CD14-positive monocyte (primary cell): Measurements from ENCODE around the gene FAM20C. TPM values are rescaled to one million over a fixed set of nuclear protein-coding genes. Genes with fewer than 3 reads are reported as not detected.

Experiments
- DNase-seq, 3 donors: peaks; one replicate each; pipeline ENCODE4 v3.0.0-alpha.2; 2011 to 2022
- H2AFZ ChIP-seq: 2 replicates; pipeline ENCODE4 v1.6.0; 2012; ENCODE audit warnings: mild to moderate bottlenecking, low read depth, low read length, inconsistent platforms; ENCODE audit not compliant: insufficient read depth, poor library complexity, severe bottlenecking
- H3K27ac ChIP-seq, 2 donors: 1 replicate in 1 of 2; 2 replicates in 1 of 2; pipeline ENCODE4 v1.5.1; 2012 to 2013; ENCODE audit warnings: low read length in 2 of 2, control low read depth in 1 of 2, inconsistent platforms in 1 of 2, low read depth in 1 of 2, mild to moderate bottlenecking in 1 of 2
- H3K27me3 ChIP-seq, 2 donors: one replicate each; pipeline versions ENCODE4 v1.6.0 to v1.6.1; 2011 to 2013; ENCODE audit warnings: low read length in 2 of 2; ENCODE audit not compliant: control insufficient read depth in 2 of 2, insufficient read depth in 2 of 2
- H3K36me3 ChIP-seq, 2 donors: replicated peaks in 1 of 2; 1 replicate in 1 of 2; 2 replicates in 1 of 2; pipeline versions ENCODE4 v1.5.1 to v1.6.1; 2012 to 2013; ENCODE audit warnings: low read length in 2 of 2, control low read depth in 1 of 2, inconsistent platforms in 1 of 2, mild to moderate bottlenecking in 1 of 2; ENCODE audit not compliant: insufficient read depth in 2 of 2, control insufficient read depth in 1 of 2
- H3K4me1 ChIP-seq, 2 donors: 1 replicate in 1 of 2; 2 replicates in 1 of 2; pipeline versions ENCODE4 v1.5.1 to v1.6.1; 2012 to 2013; ENCODE audit warnings: low read length in 2 of 2, control low read depth in 1 of 2, inconsistent platforms in 1 of 2, mild to moderate bottlenecking in 1 of 2, moderate library complexity in 1 of 2; ENCODE audit not compliant: insufficient read depth in 2 of 2, control insufficient read depth in 1 of 2
- H3K4me2 ChIP-seq: replicated peaks from 2 replicates; pipeline ENCODE3; 2012; ENCODE audit warnings: low read length, moderate library complexity, mild to moderate bottlenecking; ENCODE audit not compliant: poor library complexity, severe bottlenecking; ENCODE audit errors: extremely low read depth
- H3K4me3 ChIP-seq, 3 experiments: fragments of 200-600 bp in 1 of 3; sonication (generic) in 1 of 3; replicated peaks in 1 of 3; 1 replicate in 2 of 3; 2 replicates in 1 of 3; pipeline ENCODE4 v1.5.1; 2011 to 2013; ENCODE audit warnings: low read length in 3 of 3, mild to moderate bottlenecking in 3 of 3, control low read depth in 2 of 3, low read depth in 2 of 3, inconsistent platforms in 1 of 3, moderate library complexity in 1 of 3
- H3K79me2 ChIP-seq: 2 replicates; pipeline ENCODE4 v1.6.0; 2012; ENCODE audit warnings: mild to moderate bottlenecking, control low read depth, inconsistent platforms, low read length, moderate library complexity; ENCODE audit not compliant: insufficient read depth
- H3K9ac ChIP-seq: 2 replicates; pipeline ENCODE4 v1.6.0; 2017; ENCODE audit warnings: low read length, mild to moderate bottlenecking; ENCODE audit not compliant: insufficient read depth, poor library complexity, severe bottlenecking
- H3K9me3 ChIP-seq, 2 donors: replicated peaks in 1 of 2; 1 replicate in 1 of 2; 2 replicates in 1 of 2; pipeline versions ENCODE4 v1.5.1 to v1.6.1; 2012 to 2013; ENCODE audit warnings: low read length in 2 of 2, control low read depth in 1 of 2; ENCODE audit not compliant: control insufficient read depth in 1 of 2, insufficient read depth in 1 of 2
- H4K20me1 ChIP-seq: 2 replicates; pipeline ENCODE4 v1.6.0; 2012; ENCODE audit warnings: mild to moderate bottlenecking, low read length, control low read depth, moderate library complexity; ENCODE audit not compliant: insufficient read depth
- H3K27ac Mint-ChIP-seq, 7 donors: one replicate each; pipeline ENCODE4 v1.8.0; 2020; ENCODE audit warnings: mild to moderate bottlenecking in 7 of 7, mixed read lengths in 7 of 7, moderate library complexity in 6 of 7, inconsistent platforms in 2 of 7
- H3K27me3 Mint-ChIP-seq, 3 donors: one replicate each; pipeline ENCODE4 v1.8.0; 2021 to 2022; ENCODE audit warnings: low read depth in 3 of 3, mild to moderate bottlenecking in 3 of 3, mixed read lengths in 3 of 3, moderate library complexity in 3 of 3, inconsistent platforms in 1 of 3
- H3K36me3 Mint-ChIP-seq, 2 donors: one replicate each; pipeline ENCODE4 v1.8.0; 2020; ENCODE audit warnings: mixed read lengths in 2 of 2, inconsistent platforms in 1 of 2, mild to moderate bottlenecking in 1 of 2
- H3K4me1 Mint-ChIP-seq: one replicate; pipeline ENCODE4 v1.8.0; 2020; ENCODE audit warnings: mild to moderate bottlenecking, mixed read lengths
- H3K4me3 Mint-ChIP-seq, 2 donors: one replicate each; pipeline ENCODE4 v1.8.0; 2020; ENCODE audit warnings: mild to moderate bottlenecking in 2 of 2, mixed read lengths in 2 of 2, moderate library complexity in 1 of 2
- H3K9me3 Mint-ChIP-seq, 7 donors: one replicate each; pipeline ENCODE4 v1.8.0; 2020 to 2022; ENCODE audit warnings: mixed read lengths in 7 of 7, mild to moderate bottlenecking in 6 of 7, moderate library complexity in 6 of 7, inconsistent platforms in 2 of 7
- CTCF ChIP-seq: fragments of 200-600 bp; IDR thresholded peaks from one replicate; pipeline ENCODE4 v1.8.0; 2022; ENCODE audit warnings: antibody characterized with exemption, mild to moderate bottlenecking
- WGBS: methylation state at CpG from one replicate; pipeline ENCODE4 v1.1.5; 2013; ENCODE audit warnings: missing lambda C conversion rate; ENCODE audit not compliant: insufficient coverage; 5-methylcytosine and 5-hydroxymethylcytosine counted together
- intact Hi-C, 2 donors: fragments of 100-400 bp; cut with micrococcal nuclease; formaldehyde crosslinking; loops; one replicate each; pipeline versions ENCODE4 v1.15.0 to v1.15.1; 2023
- polyA plus RNA-seq, 3 donors: library from polyadenylated mRNA; depleted of rRNA in 1 of 3; unstranded in 2 of 3; stranded (reverse) in 1 of 3; fragments of 300-500 nt in 2 of 3; fragments of >200 nt in 1 of 3; fragmentation: Illumina TruSeq in 2 of 3; gene quantifications; 1 replicate in 2 of 3; 2 replicates in 1 of 3; pipeline ENCODE4 v1.2.3, GENCODE V29; 2012 to 2021

FAM20C gene
- polyA plus RNA-seq, 3 donors = 1.2 to 32.2 (median 1.5) TPM

GRCh38 chr7:222716-223041 lies 30.3 kb downstream of the FAM20C start:
- Histone ChIP-seq H3K4me3 (no peak overlapping the region), H3K9ac (no peak overlapping the region), H3K4me1 (no peaks in the 10 kb centered on the region), H2AFZ (no peak overlapping the region), H3K9me3 (no peaks in the 10 kb centered on the region), H4K20me1 (peaks cover 67% of the 10 kb centered on the region), H3K27me3 (no peaks in the 10 kb centered on the region), H3K36me3 (peaks cover 21 to 44% of the 10 kb centered on the region in 2 donors), H3K27ac (no peak overlapping the region), H3K79me2 (no peaks in the 10 kb centered on the region), H3K4me2 (no peak overlapping the region)
- TF ChIP-seq CTCF = no peak
- Mint-ChIP-seq H3K4me1 (no peaks in the 10 kb centered on the region), H3K4me3 (no peak overlapping the region), H3K27ac (peak overlapping the region in 1 of 7 donors; percentile 38), H3K36me3 (peaks cover 24 to 31% of the 10 kb centered on the region in 2 donors), H3K27me3 (peaks cover 0 to 2% (median 0%) of the 10 kb centered on the region in 3 donors), H3K9me3 (peaks cover 0 to 4% (median 0%) of the 10 kb centered on the region in 7 donors)
- WGBS = 92% methylated on average over 8 of the region's 10 CpGs
- intact Hi-C loops = no loop called here
- DNase-seq = no peak

GRCh38 chr7:223118-223800 lies 30.9 kb downstream of the FAM20C start:
- no peak overlapping the region for H3K4me2 ChIP-seq
- H3K4me3 Mint-ChIP-seq = no peak overlapping the region
- no peak for DNase-seq
- intact Hi-C loops = no loop called here
- H2AFZ ChIP-seq = no peak overlapping the region
- H4K20me1 ChIP-seq = peaks cover 69% of the 10 kb centered on the region
- H3K27ac ChIP-seq = no peak overlapping the region
- H3K4me1 ChIP-seq = no peaks in the 10 kb centered on the region
- WGBS = 95% methylated on average over 32 of the region's 34 CpGs
- TF ChIP-seq CTCF = no peak
- no peaks in the 10 kb centered on the region for H3K79me2 ChIP-seq
- no peaks in the 10 kb centered on the region for H3K9me3 ChIP-seq
- no peaks in the 10 kb centered on the region for H3K27me3 ChIP-seq
- H3K9ac ChIP-seq = no peak overlapping the region
- no peak overlapping the region for H3K4me3 ChIP-seq
- H3K36me3 Mint-ChIP-seq = peaks cover 24 to 34% of the 10 kb centered on the region in 2 donors
- H3K36me3 ChIP-seq = peaks cover 17 to 44% of the 10 kb centered on the region in 2 donors
- peak overlapping the region in 1 of 7 donors; percentile 7 for H3K27ac Mint-ChIP-seq
- peaks cover 0 to 2% (median 0%) of the 10 kb centered on the region in 3 donors for H3K27me3 Mint-ChIP-seq
- H3K4me1 Mint-ChIP-seq = no peaks in the 10 kb centered on the region
- peaks cover 0 to 4% (median 0%) of the 10 kb centered on the region in 7 donors for H3K9me3 Mint-ChIP-seq
